Measurements from ENCODE around the gene IL4. TPM values are rescaled to one million over a fixed set of nuclear protein-coding genes. Genes with fewer than 3 reads are reported as not detected.

IL4 gene
- total RNA-seq, 4 donors from 2014 or later = not detected

- Histone ChIP-seq H3K36me3 (peaks cover 0 to 62% (median 0%) of the 10 kb centered on the region in 3 donors), H3K4me3 (no peak overlapping the region), H3K27ac (no peak overlapping the region), H3K4me1 (no peaks in the 10 kb centered on the region), H3K9me3 (no peaks in the 10 kb centered on the region), H3K27me3 (no peaks in the 10 kb centered on the region)
- no peak for DNase-seq
- no peak for TF ChIP-seq POLR2A (IDR thresholded peaks at IDR 0.05)
- TF ChIP-seq, protein P1, sequence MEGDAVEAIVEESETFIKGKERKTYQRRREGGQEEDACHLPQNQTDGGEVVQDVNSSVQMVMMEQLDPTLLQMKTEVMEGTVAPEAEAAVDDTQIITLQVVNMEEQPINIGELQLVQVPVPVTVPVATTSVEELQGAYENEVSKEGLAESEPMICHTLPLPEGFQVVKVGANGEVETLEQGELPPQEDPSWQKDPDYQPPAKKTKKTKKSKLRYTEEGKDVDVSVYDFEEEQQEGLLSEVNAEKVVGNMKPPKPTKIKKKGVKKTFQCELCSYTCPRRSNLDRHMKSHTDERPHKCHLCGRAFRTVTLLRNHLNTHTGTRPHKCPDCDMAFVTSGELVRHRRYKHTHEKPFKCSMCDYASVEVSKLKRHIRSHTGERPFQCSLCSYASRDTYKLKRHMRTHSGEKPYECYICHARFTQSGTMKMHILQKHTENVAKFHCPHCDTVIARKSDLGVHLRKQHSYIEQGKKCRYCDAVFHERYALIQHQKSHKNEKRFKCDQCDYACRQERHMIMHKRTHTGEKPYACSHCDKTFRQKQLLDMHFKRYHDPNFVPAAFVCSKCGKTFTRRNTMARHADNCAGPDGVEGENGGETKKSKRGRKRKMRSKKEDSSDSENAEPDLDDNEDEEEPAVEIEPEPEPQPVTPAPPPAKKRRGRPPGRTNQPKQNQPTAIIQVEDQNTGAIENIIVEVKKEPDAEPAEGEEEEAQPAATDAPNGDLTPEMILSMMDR (IDR thresholded peaks at IDR 0.05) = no peak
Observed at GRCh38 chr5:132637241-132637640, 36.5 kb upstream of the IL4 start.

GRCh38 chr5:132639706-132640130 lies 34.1 kb upstream of the IL4 start:
- no peak for DNase-seq
- Histone ChIP-seq H3K27ac (no peak overlapping the region), H3K36me3 (peaks cover 0 to 67% (median 0%) of the 10 kb centered on the region in 3 donors), H3K4me1 (no peaks in the 10 kb centered on the region), H3K4me3 (no peak overlapping the region), H3K9me3 (no peaks in the 10 kb centered on the region), H3K27me3 (no peaks in the 10 kb centered on the region)
- TF ChIP-seq, protein P1 (IDR thresholded peaks at IDR 0.05) = no peak
- no peak for TF ChIP-seq POLR2A (IDR thresholded peaks at IDR 0.05)

DNA sequence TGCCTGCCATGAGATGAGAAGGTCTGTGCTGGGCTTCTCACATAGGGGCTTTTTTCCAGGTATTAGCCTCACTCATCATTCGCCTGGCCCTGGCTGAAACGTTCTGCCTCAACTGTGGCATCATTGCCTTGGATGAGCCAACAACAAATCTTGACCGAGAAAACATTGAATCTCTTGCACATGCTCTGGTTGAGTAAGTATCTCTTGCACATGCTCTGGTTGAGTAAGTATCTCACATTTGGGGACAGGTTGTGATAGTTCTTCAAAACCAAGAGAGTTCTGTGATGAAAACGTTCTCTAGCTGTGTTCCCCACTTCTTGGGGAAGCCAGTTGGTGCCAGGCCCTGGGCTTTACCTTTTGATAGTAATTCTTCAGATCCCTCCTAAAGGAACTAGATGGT lies 33.2 kb upstream of the IL4 start:
- Histone ChIP-seq H3K4me1 (no peaks in the 10 kb centered on the region), H3K36me3 (peaks cover 0 to 67% (median 0%) of the 10 kb centered on the region in 3 donors), H3K27ac (no peak overlapping the region), H3K4me3 (no peak overlapping the region), H3K27me3 (no peaks in the 10 kb centered on the region), H3K9me3 (no peaks in the 10 kb centered on the region)
- no peak for DNase-seq
- TF ChIP-seq, protein P1 (IDR thresholded peaks at IDR 0.05) = no peak
- no peak for TF ChIP-seq POLR2A (IDR thresholded peaks at IDR 0.05)

- Histone ChIP-seq H3K4me1 (no peaks in the 10 kb centered on the region), H3K9me3 (no peaks in the 10 kb centered on the region), H3K4me3 (no peak overlapping the region), H3K27me3 (no peaks in the 10 kb centered on the region), H3K36me3 (peaks cover 0 to 67% (median 0%) of the 10 kb centered on the region in 3 donors), H3K27ac (no peak overlapping the region)
- DNase-seq = no peak
- no peak for TF ChIP-seq POLR2A (IDR thresholded peaks at IDR 0.05)
- TF ChIP-seq, protein P1 (IDR thresholded peaks at IDR 0.05) = no peak
Observed at GRCh38 chr5:132641241-132641723, 32.5 kb upstream of the IL4 start.

- Histone ChIP-seq H3K36me3 (peaks cover 0 to 65% (median 0%) of the 10 kb centered on the region in 3 donors), H3K27ac (no peak overlapping the region), H3K27me3 (no peaks in the 10 kb centered on the region), H3K9me3 (no peaks in the 10 kb centered on the region), H3K4me1 (no peaks in the 10 kb centered on the region), H3K4me3 (no peak overlapping the region)
- no peak for TF ChIP-seq POLR2A (IDR thresholded peaks at IDR 0.05)
- TF ChIP-seq, protein P1 (IDR thresholded peaks at IDR 0.05) = no peak
- no peak for DNase-seq
Observed at GRCh38 chr5:132641841-132642240, 31.9 kb upstream of the IL4 start.

DNA sequence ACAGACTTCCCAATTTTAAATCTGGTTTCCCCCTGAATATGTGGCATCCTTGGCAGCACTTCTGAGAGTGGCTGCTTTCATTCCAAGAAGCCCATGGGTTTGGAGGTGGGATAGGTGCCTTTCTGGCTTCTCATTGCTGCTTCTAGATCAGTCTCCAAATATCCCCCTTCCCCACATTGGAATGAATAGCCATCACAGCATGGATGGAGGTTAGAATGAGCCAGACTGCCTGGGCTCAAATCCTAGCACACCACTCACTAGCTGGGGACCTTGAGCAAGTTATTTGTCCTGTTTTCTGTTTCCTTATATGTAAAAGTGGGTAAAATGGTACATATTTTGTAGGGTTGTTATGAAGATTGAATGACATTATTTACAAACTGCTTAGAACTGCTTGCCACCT lies 29.6 kb upstream of the IL4 start:
- no peak for DNase-seq
- Histone ChIP-seq H3K9me3 (no peaks in the 10 kb centered on the region), H3K4me1 (no peaks in the 10 kb centered on the region), H3K27me3 (no peaks in the 10 kb centered on the region), H3K4me3 (no peak overlapping the region), H3K27ac (no peak overlapping the region), H3K36me3 (peaks cover 0 to 41% (median 0%) of the 10 kb centered on the region in 3 donors)
- TF ChIP-seq, protein P1 (IDR thresholded peaks at IDR 0.05) = no peak
- TF ChIP-seq POLR2A (IDR thresholded peaks at IDR 0.05) = no peak

Measured in Peyer's patch (tissue), 4 donors.